ENCODE results near the gene CD93.

DNA sequence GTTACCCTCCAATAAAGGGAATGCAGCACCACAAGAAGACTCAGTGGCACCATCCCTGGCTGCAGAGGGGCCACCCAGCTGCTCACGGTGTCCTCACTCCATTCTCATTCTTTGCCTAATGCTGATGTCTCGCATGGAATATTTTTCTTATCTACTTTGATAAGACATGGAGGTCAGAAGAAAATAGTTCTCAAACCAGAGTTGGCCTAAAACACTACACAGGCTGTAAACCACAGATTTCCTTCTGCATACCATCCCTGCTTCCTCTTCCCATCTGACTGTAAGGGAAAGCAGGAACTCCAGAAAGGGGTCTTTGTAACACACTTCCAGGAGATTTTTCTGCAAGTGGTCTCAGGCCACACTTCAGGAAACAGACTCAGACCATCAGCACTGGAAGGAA, 43.1 kb upstream of the CD93 start:
- TF ChIP-seq POLR2A (IDR thresholded peaks at IDR 0.05) = no peak
- TF ChIP-seq, protein P1, sequence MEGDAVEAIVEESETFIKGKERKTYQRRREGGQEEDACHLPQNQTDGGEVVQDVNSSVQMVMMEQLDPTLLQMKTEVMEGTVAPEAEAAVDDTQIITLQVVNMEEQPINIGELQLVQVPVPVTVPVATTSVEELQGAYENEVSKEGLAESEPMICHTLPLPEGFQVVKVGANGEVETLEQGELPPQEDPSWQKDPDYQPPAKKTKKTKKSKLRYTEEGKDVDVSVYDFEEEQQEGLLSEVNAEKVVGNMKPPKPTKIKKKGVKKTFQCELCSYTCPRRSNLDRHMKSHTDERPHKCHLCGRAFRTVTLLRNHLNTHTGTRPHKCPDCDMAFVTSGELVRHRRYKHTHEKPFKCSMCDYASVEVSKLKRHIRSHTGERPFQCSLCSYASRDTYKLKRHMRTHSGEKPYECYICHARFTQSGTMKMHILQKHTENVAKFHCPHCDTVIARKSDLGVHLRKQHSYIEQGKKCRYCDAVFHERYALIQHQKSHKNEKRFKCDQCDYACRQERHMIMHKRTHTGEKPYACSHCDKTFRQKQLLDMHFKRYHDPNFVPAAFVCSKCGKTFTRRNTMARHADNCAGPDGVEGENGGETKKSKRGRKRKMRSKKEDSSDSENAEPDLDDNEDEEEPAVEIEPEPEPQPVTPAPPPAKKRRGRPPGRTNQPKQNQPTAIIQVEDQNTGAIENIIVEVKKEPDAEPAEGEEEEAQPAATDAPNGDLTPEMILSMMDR (IDR thresholded peaks at IDR 0.05) = no peak

All from upper lobe of left lung (tissue), 4 donors.